ENCODE data around the gene CDK14. TPM values are rescaled to one million over a fixed set of nuclear protein-coding genes. Genes with fewer than 3 reads are reported as not detected.

Gene CDK14
- total and polyA plus RNA-seq, 2 donors (not counting 1 experiment from before 2014, with no cell fraction given), result 23.6 to 41.1 TPM

GRCh38 chr7:91085175-91085574, 489.1 kb downstream of the CDK14 start:
- no peaks in the 10 kb centered on the region for H4K20me1 ChIP-seq (ENCODE audit: control insufficient read depth, extremely low read depth, insufficient read depth, low read length)
- H3K9me3 ChIP-seq (ENCODE audit: control insufficient read depth, insufficient read depth, low read depth, low read length), result no peaks in the 10 kb centered on the region
- no peak for DNase-seq (ENCODE audit: low read depth in 2 of 2)
- no peaks in the 10 kb centered on the region for H3K36me3 ChIP-seq (ENCODE audit: control insufficient read depth, insufficient read depth, low read length)
- no peak overlapping the region for H3K27ac ChIP-seq (ENCODE audit: insufficient read depth, low read length)
- H3K4me3 ChIP-seq (replicated peaks in 1 of 4; ENCODE audit: control extremely low read depth in 1 of 4, insufficient read depth in 1 of 4, low read depth in 3 of 4, low read length in 4 of 4), result no peak overlapping the region
- H2AFZ ChIP-seq (ENCODE audit: low read length), result no peak overlapping the region
- H3K79me2 ChIP-seq (ENCODE audit: control insufficient read depth, insufficient read depth, low read length), result no peaks in the 10 kb centered on the region
- TF ChIP-seq CTCF (conservative IDR thresholded peaks at IDR 0.05 in 1 of 2, IDR thresholded peaks at IDR 0.05 in 1 of 2; ENCODE audit: low read depth in 1 of 2, low read length in 2 of 2), result no peak
- no peak for TF ChIP-seq EZH2 (IDR thresholded peaks at IDR 0.05; ENCODE audit: low read length, missing control alignments)
- H3K4me2 ChIP-seq (ENCODE audit: extremely low read depth, insufficient read depth, low read length), result no peak overlapping the region
- H3K27me3 ChIP-seq (ENCODE audit: control insufficient read depth, insufficient read depth, low read length), result no peaks in the 10 kb centered on the region
- peaks cover 7% of the 10 kb centered on the region for H3K4me1 ChIP-seq (ENCODE audit: control insufficient read depth, extremely low read depth, insufficient read depth, low read length)
- H3K9ac ChIP-seq (ENCODE audit: insufficient read depth, low read length), result no peak overlapping the region

DNA sequence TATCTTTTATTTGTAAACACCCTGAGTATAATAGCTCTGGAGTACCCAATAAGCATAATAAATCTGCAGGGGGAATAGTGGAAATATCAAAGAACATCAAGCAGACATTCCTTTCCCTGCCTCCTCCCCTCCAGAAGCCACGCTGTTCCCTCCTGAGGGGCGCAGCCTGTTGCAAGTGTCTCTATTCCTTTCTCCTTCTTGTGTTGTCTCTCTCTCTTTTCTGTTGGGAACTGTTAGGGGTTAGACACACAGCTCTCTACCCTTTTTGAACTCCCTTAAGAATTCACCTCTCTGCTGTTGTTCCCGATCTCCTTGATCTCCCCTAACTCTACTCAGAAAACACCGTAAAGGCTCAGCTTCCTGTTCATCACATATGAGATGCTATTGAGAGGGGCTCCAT, 490.1 kb downstream of the CDK14 start:
- no peak for TF ChIP-seq EZH2 (IDR thresholded peaks at IDR 0.05; ENCODE audit: low read length, missing control alignments)
- TF ChIP-seq CTCF (conservative IDR thresholded peaks at IDR 0.05 in 1 of 2, IDR thresholded peaks at IDR 0.05 in 1 of 2; ENCODE audit: low read depth in 1 of 2, low read length in 2 of 2), result no peak
- Histone ChIP-seq H3K9me3 (ENCODE audit: control insufficient read depth, insufficient read depth, low read depth, low read length) (no peaks in the 10 kb centered on the region), H3K4me1 (ENCODE audit: control insufficient read depth, extremely low read depth, insufficient read depth, low read length) (peaks cover 5% of the 10 kb centered on the region), H3K27me3 (ENCODE audit: control insufficient read depth, insufficient read depth, low read length) (no peaks in the 10 kb centered on the region), H3K4me3 (replicated peaks in 1 of 4; ENCODE audit: control extremely low read depth in 1 of 4, insufficient read depth in 1 of 4, low read depth in 3 of 4, low read length in 4 of 4) (no peak overlapping the region), H3K9ac (ENCODE audit: insufficient read depth, low read length) (no peak overlapping the region), H3K79me2 (ENCODE audit: control insufficient read depth, insufficient read depth, low read length) (no peaks in the 10 kb centered on the region), H3K36me3 (ENCODE audit: control insufficient read depth, insufficient read depth, low read length) (no peaks in the 10 kb centered on the region), H3K27ac (ENCODE audit: insufficient read depth, low read length) (no peak overlapping the region), H2AFZ (ENCODE audit: low read length) (no peak overlapping the region), H3K4me2 (ENCODE audit: extremely low read depth, insufficient read depth, low read length) (no peak overlapping the region), H4K20me1 (ENCODE audit: control insufficient read depth, extremely low read depth, insufficient read depth, low read length) (no peaks in the 10 kb centered on the region)
- no peak for DNase-seq (ENCODE audit: low read depth in 2 of 2)

DNA sequence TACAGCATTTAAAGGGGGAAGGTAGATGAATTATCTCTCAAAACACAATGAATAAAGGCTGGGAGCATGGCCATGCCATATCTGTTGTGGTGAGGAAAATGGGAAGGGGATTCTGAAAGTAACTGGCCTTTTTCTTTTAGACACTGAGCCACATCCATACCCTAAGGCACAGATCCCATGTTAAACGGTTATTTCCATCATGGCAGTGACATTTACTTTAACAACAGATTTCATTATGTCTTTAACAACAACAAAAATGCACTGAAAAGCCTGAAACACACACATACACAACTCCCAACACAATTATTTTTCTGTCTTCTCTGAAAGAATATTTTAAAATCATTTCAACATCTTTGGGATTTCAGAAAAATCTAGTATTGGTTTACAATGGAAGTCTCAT, 492.0 kb downstream of the CDK14 start:
- H3K9me3 ChIP-seq (ENCODE audit: control insufficient read depth, insufficient read depth, low read depth, low read length), result no peaks in the 10 kb centered on the region
- no peaks in the 10 kb centered on the region for H3K27me3 ChIP-seq (ENCODE audit: control insufficient read depth, insufficient read depth, low read length)
- no peak overlapping the region for H3K27ac ChIP-seq (ENCODE audit: insufficient read depth, low read length)
- no peak overlapping the region for H3K4me2 ChIP-seq (ENCODE audit: extremely low read depth, insufficient read depth, low read length)
- peaks cover 1% of the 10 kb centered on the region for H3K4me1 ChIP-seq (ENCODE audit: control insufficient read depth, extremely low read depth, insufficient read depth, low read length)
- no peak overlapping the region for H3K9ac ChIP-seq (ENCODE audit: insufficient read depth, low read length)
- no peaks in the 10 kb centered on the region for H3K36me3 ChIP-seq (ENCODE audit: control insufficient read depth, insufficient read depth, low read length)
- H3K79me2 ChIP-seq (ENCODE audit: control insufficient read depth, insufficient read depth, low read length), result no peaks in the 10 kb centered on the region
- no peak for DNase-seq (ENCODE audit: low read depth in 2 of 2)
- no peaks in the 10 kb centered on the region for H4K20me1 ChIP-seq (ENCODE audit: control insufficient read depth, extremely low read depth, insufficient read depth, low read length)
- H3K4me3 ChIP-seq (replicated peaks in 1 of 4; ENCODE audit: control extremely low read depth in 1 of 4, insufficient read depth in 1 of 4, low read depth in 3 of 4, low read length in 4 of 4), result no peak overlapping the region
- no peak overlapping the region for H2AFZ ChIP-seq (ENCODE audit: low read length)
- TF ChIP-seq CTCF (conservative IDR thresholded peaks at IDR 0.05 in 1 of 2, IDR thresholded peaks at IDR 0.05 in 1 of 2; ENCODE audit: low read depth in 1 of 2, low read length in 2 of 2), result no peak
- TF ChIP-seq EZH2 (IDR thresholded peaks at IDR 0.05; ENCODE audit: low read length, missing control alignments), result no peak

Measured in fibroblast of lung (primary cell).